GM21619 (cell line): Measurements from ENCODE around the gene XIAP.
"Not testable (repeated sequence)": the region's sequence is repeated elsewhere in the genome, so short reads cannot be mapped to it uniquely, and the experiment has no call there.

Experiments
- ATAC-seq: cut with Tn5 transposase; IDR thresholded peaks from one replicate; pipeline ENCODE4 v1.9.1; 2021; ENCODE audit not compliant: unreplicated experiment

XIAP gene

DNA sequence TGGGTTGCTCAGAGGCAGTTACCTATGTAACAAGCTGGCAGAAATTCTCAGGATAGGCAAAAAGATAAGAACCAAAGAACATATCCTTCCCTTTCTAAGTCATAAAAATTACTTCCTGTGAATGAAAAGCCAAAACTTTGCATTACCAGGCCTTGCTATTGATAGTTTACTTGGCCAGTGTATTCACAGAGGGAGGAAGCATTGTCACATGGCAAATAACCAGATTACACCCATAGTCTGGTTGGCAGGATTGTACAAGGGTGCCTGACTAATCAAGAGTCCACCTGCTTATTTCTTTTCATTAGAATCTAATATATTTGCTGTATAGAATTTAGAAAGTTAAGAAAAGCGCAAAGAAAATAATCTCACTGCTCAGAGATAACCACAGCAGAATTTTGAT lies 14.1 kb downstream of the XIAP start:
- no peak for ATAC-seq

DNA sequence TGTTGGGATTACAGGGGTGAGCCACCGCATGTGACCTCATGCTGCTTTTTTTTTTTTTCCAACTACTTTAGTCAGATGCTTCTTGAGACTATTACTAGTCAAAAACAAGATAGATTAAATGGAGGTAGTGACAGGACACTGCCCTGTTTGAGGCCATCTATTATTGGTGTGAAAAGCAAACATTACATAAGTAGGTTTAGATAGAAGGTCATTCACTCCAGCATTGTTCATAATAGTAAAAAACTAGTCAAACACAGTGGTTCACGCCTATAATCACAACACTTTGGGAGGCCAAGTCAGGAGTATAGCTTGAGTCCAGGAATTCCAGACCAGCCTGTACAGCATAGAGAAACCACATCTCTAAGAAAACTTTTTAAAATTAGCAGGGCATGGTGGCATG lies 16.3 kb downstream of the XIAP start:
- ATAC-seq, result no peak

DNA sequence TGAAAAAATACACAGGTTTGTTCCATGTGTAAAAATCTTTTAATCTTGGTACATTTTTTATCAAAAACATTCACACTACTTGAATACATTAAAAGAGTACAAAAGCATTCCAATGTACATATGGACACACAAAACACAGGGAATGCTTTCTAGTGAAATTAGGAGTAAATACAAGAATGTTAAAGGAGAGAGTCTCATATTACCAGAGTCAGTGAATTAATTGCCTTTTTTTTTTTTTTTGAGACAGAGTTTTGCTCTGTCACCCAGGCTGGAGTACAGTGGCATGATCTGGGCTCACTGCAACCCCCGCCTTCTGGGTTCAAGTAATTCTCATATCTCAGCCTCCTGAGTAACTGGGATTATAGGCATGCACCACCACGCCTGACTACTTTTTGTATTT lies 17.0 kb downstream of the XIAP start:
- ATAC-seq, result no peak

DNA sequence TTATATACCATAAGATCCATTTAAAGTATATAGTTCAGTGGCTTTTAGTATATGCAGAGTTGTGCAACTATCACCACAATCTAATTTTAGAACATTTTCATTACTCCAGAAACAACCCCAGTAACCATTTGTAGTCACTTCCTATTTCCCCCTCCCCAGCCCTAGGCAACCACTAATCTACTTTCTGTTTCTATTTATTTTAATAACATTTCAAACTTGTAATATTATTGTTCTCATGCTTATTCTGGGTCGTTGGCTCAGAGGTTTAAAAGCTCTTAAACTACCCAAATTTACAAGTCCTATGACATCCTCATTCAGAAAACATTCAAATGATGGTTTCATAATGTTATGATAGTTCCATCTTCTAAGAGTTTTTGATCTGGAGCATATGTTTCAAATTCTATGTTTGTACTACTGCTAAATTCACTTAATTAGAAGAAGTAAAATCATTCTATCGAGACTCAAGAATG lies 18.4 kb downstream of the XIAP start:
- ATAC-seq, result peak; percentile 81

DNA sequence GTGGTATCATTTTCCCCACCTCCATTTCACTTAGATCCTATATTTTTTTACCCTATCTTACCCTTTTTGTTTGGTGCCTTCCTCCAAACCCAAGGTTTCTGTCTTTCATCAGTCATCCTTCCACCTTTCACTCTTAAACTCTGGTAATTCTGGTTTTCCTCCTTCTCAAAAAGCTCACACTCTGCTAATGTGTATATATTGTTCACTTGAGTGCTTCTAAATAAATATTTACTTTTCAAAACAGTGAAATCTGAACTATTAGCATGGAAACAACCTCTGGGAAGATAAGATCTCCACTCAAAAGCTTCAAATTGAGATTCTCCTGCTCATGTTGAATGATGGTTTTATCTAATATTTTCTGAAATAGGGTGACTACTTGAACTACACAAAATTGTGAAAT lies 21.5 kb downstream of the XIAP start:
- ATAC-seq, result no peak

DNA sequence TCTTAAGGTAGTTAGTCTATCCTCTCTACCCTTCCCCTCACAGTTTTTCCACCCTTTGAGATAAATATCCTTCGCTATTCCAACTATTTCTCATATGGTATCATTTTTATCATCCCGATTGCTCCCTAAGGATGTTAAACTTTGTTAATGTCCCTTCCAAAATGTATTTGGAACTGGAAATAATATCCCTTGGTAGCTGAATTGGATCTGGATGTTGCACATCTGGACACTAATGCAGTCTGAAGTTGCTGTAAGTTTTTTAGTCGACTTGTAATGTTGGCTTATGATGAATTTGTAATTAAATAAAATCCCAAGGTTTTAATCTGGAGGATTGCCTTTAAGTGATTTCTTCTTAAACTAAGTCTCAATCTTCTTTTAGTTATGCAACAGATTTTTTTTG lies 22.5 kb downstream of the XIAP start:
- no peak for ATAC-seq

DNA sequence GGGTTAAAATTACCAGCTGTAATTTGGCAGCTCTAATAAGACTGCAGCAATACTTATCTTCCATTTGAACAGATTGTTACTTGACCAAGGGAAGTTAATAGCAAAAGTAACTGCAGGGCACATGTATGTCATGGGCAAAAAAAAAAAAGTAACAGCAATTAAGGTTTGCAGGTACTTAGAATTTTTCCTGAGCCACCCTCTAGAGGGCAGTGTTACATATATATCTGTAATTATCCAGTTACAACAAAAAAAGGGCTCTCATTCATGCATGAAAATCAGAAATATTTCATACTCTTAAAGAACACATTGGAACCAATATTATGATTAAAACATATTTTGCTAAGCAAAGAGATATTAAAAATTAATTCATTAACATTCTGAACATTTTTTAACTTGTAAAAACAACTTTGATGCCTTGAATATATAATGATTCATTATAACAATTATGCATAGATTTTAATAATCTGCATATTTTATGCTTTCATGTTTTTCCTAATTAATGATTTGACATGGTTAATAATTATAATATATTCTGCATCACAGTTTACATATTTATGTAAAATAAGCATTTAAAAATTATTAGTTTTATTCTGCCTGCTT lies 25.1 kb downstream of the XIAP start:
- ATAC-seq, result no peak

DNA sequence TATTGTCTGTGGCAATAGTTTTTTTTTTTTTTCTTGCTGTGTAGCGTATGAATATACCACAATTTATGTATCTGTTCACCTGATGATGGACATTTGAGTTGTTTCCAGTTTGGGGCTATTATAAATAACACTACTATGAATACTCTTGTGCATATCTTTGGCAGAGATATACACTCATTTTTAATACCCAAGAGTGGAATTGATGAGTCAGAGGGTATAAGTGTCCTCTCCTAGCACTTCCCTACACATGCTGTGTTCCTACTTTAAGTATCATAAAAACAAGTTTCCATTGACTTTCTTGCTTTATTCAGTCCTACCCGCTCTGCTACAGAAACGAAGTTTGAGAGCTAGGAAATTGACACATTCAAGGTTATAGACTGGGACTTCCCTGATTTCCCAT lies 39.8 kb downstream of the XIAP start:
- no peak for ATAC-seq

DNA sequence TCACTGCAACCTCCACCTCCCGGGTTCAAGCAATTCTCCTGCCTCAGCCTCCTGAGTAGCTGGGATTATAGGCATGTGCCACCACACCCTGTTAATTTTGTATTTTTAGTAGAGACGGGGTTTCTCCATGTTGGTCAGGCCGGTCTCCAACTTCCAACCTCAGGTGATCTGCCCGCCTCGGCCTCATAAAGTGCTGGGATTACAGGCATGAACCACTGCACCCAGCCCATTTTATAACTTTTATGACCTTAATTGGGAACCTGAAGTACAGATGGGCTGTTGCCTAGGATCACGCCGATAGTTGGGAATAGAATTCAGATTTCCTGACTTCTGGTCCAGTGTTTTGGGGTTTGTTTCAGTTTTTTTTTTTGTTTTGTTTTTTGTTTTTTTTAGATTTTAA lies 43.4 kb downstream of the XIAP start:
- ATAC-seq, result not testable (repeated sequence)

DNA sequence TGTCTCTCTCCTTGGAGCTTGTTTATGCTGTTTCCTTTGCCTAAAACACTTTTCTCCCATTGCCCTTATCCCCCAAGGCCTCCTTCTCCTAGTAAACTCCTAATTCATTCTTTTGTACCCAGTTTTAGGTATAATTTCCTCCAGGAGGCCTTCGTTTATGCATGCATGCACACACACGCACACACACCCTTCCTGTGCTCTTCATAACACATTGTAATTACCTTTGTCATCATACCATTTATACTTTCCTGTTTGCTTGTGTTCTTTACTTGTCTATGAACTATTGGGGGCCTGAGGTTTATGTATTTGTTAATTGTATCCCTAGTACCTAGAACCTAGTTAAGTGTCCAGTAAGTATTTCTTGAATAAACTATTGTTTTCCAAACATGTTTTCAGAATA lies 45.5 kb downstream of the XIAP start:
- no peak for ATAC-seq

DNA sequence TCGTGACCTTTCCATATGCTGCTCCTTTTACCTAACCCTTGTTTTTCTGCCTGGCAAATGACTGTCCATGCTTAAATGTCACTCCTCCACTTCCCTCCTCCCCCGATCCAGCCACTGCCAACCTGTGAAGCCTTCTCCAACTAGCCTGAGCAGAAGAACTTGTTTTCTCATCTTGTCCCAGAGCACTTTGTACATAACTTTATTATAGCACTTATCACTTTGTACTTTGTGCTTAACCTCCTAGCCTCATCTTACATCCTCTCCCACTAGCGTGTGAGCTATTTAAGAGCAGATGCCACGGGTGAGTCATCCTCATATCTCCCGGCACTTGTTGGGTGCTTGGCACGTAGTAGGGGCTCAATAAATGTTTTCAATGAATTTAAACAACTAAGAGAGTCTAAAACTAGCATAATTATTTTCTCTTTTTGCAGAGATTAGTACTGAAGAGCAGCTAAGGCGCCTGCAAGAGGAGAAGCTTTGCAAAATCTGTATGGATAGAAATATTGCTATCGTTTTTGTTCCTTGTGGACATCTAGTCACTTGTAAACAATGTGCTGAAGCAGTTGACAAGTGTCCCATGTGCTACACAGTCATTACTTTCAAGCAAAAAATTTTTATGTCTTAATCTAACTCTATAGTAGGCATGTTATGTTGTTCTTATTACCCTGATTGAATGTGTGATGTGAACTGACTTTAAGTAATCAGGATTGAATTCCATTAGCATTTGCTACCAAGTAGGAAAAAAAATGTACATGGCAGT lies 46.9 kb downstream of the XIAP start:
- no peak for ATAC-seq

DNA sequence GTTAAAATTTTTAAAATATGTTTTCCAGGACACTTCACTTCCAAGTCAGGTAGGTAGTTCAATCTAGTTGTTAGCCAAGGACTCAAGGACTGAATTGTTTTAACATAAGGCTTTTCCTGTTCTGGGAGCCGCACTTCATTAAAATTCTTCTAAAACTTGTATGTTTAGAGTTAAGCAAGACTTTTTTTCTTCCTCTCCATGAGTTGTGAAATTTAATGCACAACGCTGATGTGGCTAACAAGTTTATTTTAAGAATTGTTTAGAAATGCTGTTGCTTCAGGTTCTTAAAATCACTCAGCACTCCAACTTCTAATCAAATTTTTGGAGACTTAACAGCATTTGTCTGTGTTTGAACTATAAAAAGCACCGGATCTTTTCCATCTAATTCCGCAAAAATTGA lies 49.7 kb downstream of the XIAP start:
- ATAC-seq, result no peak

DNA sequence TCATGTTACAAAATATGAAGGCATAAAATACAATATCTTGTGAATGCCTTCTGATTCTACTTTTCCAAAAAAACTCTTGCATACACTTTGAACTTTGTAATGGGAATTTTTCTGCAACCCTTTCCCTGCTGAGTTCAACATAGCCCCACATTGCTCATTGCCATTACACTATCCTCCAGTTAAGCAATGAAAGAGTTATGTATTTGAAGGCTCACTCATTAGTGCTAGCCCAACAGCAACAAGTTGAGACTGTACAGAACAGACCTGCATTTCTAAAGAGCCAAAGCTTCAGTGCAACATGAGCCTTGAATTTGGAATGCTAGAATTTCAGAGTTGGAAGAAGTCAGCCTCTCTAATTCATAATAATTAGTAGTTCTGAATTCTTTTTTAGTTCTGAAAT lies 57.2 kb downstream of the XIAP start:
- no peak for ATAC-seq

DNA sequence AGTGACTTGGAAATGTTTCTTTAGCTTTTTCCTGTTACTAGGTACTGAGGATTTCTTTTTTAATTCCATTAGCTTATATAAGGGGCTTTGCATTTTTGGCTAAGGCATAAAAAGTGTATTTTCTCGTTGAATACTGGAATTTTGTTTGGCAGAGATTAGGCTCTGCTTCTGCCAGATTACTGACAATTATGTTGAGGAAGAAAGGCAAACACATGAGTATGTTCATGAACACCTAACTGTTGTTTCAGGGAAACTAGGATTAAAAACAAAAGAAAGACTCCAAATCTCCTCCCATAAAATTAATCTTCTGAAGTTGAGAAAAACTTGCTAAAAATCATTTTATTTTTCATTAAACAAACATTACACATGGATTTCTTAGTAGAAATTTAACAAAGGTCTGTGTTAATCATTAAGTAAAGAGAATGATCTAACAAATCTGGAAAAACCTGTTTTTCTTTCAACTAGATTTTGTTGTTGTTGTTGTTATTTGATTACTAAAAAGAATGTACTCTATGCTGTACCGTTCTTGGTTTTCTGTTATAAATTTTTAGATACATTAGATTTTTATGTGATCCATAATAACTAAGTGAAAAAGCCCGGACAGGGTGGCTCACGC lies 58.4 kb downstream of the XIAP start:
- no peak for ATAC-seq

DNA sequence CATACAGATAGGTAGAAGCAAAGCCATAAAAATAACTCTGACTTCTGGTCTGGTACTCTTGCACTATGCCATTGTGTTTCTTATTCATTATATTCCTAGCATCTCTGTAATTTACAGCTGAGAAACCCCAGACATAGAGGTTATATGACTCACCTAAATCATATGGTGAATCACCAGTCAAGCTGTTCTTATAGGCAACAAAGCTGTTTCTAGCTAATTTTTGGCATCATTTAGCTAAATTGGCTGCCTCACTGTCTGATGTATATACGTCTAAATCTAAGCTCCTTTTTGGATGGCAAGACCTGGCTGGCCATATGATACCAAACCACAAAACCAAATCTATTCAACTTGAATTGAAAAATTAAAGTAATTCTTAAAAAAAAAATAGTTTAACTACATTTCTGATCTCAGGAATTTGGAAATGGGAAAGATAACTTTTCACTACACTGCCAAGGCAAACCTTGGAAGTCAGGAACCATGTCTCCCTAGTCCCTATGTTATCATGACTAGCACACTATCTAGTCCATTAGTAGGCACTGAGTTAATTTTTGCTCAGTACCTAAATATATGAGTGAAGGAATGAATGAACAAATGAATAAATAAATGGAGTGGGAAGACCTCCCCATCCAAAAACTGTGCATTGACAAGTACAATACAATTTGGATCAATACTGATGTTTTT lies 60.4 kb downstream of the XIAP start:
- no peak for ATAC-seq

DNA sequence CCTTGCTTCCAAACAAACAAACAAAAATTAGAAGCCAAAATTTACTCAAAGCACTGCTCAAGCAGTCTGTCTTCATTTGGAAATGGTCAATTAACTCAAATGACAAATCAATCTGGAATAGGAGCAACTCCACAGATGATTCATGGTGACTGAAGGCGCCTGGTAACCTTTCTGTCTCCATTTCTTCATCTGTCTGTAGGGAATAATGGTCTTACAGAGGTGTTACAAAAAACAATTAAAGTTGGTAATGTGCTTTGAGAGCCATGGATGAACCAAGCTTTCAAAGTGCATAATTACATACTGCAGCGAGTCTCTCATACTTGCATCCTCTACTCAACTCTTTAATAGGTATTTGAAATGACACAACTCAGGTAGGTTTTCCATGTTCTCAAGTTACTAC lies 63.4 kb downstream of the XIAP start:
- no peak for ATAC-seq

DNA sequence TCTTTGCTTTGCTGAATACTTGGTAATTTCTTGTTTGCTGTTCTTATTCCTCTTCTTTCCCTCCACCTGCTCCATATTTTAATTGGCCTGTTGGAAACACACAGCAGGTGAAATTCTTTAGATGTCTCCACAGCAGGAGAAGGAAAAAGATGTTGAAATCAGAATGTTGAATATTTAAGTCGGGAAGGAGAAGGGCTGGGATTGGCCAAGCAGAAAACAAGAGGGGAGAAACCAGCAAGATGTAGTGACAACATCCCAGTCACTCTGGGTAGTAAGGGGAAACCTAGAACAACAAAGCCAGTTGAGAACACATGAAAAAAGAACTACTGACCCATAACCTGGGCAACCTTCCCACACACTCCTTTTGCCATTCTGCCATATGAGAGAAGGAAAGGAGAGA lies 64.3 kb downstream of the XIAP start:
- ATAC-seq, result no peak

DNA sequence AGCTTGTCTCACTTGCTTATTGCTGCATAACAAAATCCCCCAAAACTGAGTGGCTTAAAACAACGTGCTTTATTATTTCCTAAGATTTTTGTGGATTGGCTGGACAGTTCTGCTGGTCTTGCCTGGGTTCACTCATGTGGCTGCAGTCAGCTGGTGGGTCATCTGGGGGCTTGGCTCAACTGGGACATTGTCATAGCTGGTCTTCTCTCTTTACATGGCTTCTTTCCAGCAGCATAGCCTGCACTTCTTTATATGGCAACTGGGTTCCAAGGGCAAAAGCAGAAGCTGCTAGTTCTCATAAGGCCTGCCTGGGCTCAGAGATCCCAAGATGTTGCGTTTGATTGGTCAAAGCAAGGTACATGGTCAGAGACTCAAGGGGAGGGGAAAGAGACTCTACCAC lies 68.0 kb downstream of the XIAP start:
- no peak for ATAC-seq

DNA sequence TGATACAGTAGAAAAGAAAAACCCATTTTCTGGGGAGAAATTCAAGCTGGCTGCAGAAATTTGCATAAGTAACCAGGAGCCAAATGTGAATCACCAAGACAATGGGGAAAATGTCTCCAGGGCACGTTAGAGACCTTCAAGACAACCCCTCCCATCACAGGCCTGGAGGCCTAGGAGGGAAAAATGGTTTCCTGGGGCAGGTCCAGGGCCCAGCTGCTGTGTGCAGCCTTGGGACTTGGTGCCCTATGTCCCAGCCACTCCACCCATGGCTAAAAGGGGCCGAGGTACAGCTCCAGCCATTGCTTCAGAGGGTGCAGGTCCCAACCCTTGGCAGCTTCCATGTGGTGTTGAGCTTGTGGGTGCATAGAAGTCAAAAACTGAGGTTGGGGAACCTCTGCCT lies 72.2 kb downstream of the XIAP start:
- ATAC-seq, result not testable (repeated sequence)

DNA sequence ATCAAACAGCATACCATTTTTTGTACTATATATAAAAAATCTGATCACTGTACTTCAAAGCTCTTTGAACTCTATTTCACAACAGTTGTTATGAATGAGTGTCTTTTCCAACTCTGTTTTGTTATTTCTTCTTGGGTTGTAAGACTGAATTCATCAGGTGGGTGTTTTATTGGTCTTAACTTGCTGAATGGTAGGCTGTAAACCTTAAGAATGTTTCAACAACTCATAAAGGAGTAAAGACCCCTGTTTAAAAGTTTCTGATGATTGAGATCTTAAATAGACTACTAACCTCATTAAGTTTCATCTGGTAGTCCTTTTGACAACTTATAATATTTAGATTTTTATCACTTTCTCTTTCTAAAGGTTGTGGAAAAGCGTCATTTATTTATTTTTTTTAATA lies 83.2 kb downstream of the XIAP start:
- no peak for ATAC-seq

DNA sequence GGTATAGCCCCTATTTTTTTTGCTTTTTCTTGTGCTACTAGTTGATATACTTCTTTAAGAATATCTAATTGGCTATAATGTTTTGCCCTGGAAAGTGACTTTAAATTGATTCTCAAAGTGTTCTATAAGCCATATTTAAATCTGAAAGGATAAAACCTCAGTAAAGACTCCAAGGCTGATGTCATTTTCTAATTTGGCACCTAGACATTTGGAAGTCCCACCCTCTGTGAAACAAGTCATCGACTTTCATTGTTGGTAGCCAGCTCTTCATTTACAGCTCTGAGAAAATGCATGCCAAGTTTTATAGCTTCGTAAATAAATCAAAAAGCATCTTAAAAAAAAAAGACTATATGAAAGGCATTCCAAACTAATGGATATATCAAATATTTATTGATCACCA lies 83.6 kb downstream of the XIAP start:
- no peak for ATAC-seq

DNA sequence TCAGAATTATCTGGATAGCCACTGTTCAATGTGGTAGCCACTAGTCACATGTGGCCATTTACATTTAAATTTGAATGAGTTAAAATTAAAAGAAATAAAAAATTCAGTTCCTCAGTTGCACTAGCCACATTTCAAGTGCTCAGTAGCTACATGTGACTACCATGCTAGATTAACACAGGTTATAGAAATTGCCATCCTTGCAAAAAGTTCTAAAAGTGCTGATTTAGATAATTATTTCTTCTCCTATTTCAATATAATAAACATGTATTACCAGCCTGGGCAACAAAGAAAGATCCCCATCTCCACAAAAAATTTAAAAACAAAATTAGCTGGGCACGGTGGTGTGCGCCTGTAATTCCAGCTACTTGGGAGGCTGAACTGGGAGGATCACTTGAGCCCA lies 90.0 kb downstream of the XIAP start:
- ATAC-seq, result no peak
